Panc1 (cell line): ENCODE data around the gene RNF227.

Experiments
- TCF7L2 ChIP-seq: IDR thresholded peaks from 2 replicates; pipeline ENCODE4 v1.6.1; 2011; ENCODE audit warnings: mild to moderate bottlenecking, low read depth, low read length, inconsistent platforms
- TF ChIP-seq, protein P1 (sequence below): fragments of 450-650 bp; IDR thresholded peaks from 2 replicates; pipeline ENCODE4 v1.5.1; 2017; ENCODE audit warnings: mild to moderate bottlenecking

GRCh38 chr17:7947651-7948050 lies 31.6 kb upstream of the RNF227 start:
- TF ChIP-seq, protein P1, sequence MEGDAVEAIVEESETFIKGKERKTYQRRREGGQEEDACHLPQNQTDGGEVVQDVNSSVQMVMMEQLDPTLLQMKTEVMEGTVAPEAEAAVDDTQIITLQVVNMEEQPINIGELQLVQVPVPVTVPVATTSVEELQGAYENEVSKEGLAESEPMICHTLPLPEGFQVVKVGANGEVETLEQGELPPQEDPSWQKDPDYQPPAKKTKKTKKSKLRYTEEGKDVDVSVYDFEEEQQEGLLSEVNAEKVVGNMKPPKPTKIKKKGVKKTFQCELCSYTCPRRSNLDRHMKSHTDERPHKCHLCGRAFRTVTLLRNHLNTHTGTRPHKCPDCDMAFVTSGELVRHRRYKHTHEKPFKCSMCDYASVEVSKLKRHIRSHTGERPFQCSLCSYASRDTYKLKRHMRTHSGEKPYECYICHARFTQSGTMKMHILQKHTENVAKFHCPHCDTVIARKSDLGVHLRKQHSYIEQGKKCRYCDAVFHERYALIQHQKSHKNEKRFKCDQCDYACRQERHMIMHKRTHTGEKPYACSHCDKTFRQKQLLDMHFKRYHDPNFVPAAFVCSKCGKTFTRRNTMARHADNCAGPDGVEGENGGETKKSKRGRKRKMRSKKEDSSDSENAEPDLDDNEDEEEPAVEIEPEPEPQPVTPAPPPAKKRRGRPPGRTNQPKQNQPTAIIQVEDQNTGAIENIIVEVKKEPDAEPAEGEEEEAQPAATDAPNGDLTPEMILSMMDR = no peak
- TF ChIP-seq TCF7L2 = no peak
